Neural cell (in vitro differentiated cells): ENCODE data around the gene HPSE2. TPM values are rescaled to one million over a fixed set of nuclear protein-coding genes. Genes with fewer than 3 reads are reported as not detected.

ENCODE experiments used
- H2AFZ ChIP-seq: fragments of 200-600, 300-800 bp; sonication (generic), shearing (Covaris generic); 2 replicates; pipeline ENCODE4 v1.6.0; 2014; ENCODE audit warnings: low read depth, mild to moderate bottlenecking, antibody characterized with exemption, low read length, moderate library complexity
- H3F3A ChIP-seq: fragments of 200-600 bp; shearing (Covaris generic); 2 replicates; pipeline ENCODE4 v1.6.1; 2016; ENCODE audit warnings: mild to moderate bottlenecking, moderate library complexity, mixed read lengths, antibody characterized with exemption, low read length; ENCODE audit not compliant: insufficient read depth, poor library complexity, severe bottlenecking
- H3K27ac ChIP-seq: fragments of 200-600, 300-800 bp; sonication (generic), shearing (Covaris generic); 2 replicates; pipeline ENCODE4 v1.5.1; 2014; ENCODE audit warnings: mild to moderate bottlenecking, low read length, moderate library complexity
- H3K27me3 ChIP-seq: fragments of 300-800, 200-600 bp; sonication (generic), shearing (Covaris generic); 2 replicates; pipeline ENCODE4 v1.6.0; 2014; ENCODE audit warnings: mild to moderate bottlenecking, low read depth, low read length, moderate library complexity; ENCODE audit not compliant: insufficient read depth
- H3K36me3 ChIP-seq: fragments of 300-800, 200-600 bp; sonication (generic), shearing (Covaris generic); 2 replicates; pipeline ENCODE4 v1.5.1; 2014; ENCODE audit warnings: mild to moderate bottlenecking, antibody characterized with exemption, low read length, moderate library complexity; ENCODE audit not compliant: insufficient read depth
- H3K4me2 ChIP-seq: fragments of 300-800, 200-600 bp; sonication (generic), shearing (Covaris generic); 2 replicates; pipeline ENCODE4 v1.6.0; 2014; ENCODE audit warnings: mild to moderate bottlenecking, low read length
- H3K4me3 ChIP-seq: fragments of 300-800, 200-600 bp; sonication (generic), shearing (Covaris generic); 2 replicates; pipeline ENCODE4 v1.5.1; 2014; ENCODE audit warnings: mild to moderate bottlenecking, low read length, moderate library complexity
- H3K79me2 ChIP-seq: fragments of 200-600 bp; shearing (Covaris generic); replicated peaks from 2 replicates; pipeline ENCODE4 v1.6.0; 2014; ENCODE audit warnings: mild to moderate bottlenecking, low read length, moderate library complexity; ENCODE audit not compliant: insufficient read depth
- H3K9ac ChIP-seq: fragments of 300-800, 200-600 bp; sonication (generic), shearing (Covaris generic); 2 replicates; pipeline ENCODE4 v1.6.1; 2016; ENCODE audit warnings: mild to moderate bottlenecking, low read length, mixed read lengths
- H3K9me2 ChIP-seq: fragments of 200-600 bp; shearing (Covaris generic); 2 replicates; pipeline ENCODE4 v1.6.1; 2016; ENCODE audit warnings: mild to moderate bottlenecking, low read length, mixed read lengths; ENCODE audit not compliant: insufficient read depth
- H3K9me3 ChIP-seq: fragments of 200-600, 300-800 bp; sonication (generic), shearing (Covaris generic); 2 replicates; pipeline ENCODE4 v1.6.1; 2016; ENCODE audit warnings: mild to moderate bottlenecking, mixed run types, low read length, moderate library complexity, mixed read lengths
- H4K20me1 ChIP-seq: fragments of 200-600 bp; shearing (Covaris generic); 2 replicates; pipeline ENCODE4 v1.6.1; 2016; ENCODE audit warnings: mild to moderate bottlenecking, mixed run types; ENCODE audit not compliant: insufficient read depth
- CTCF ChIP-seq: fragments of 450-650 bp; IDR thresholded peaks from 2 replicates; pipeline ENCODE4 v1.5.1; 2014; ENCODE audit warnings: antibody characterized with exemption, mild to moderate bottlenecking, moderate library complexity; ENCODE audit not compliant: poor library complexity, severe bottlenecking
- EP300 ChIP-seq: fragments of 450-650 bp; conservative IDR thresholded peaks from 2 replicates; pipeline ENCODE4 v1.6.1; 2014; ENCODE audit warnings: antibody characterized with exemption, mild to moderate bottlenecking, moderate library complexity; ENCODE audit not compliant: poor library complexity, severe bottlenecking
- EZH2 ChIP-seq: fragments of 200-600, 300-800 bp; shearing (Covaris generic), sonication (generic); IDR thresholded peaks from 2 replicates; pipeline ENCODE4 v1.6.1; 2014; ENCODE audit warnings: antibody characterized with exemption, low read length, borderline replicate concordance, mild to moderate bottlenecking; ENCODE audit not compliant: insufficient read depth, poor library complexity, severe bottlenecking
- MXI1 ChIP-seq: fragments of 450-650 bp; conservative IDR thresholded peaks from 2 replicates; pipeline ENCODE4 v1.6.1; 2014; ENCODE audit warnings: antibody characterized with exemption, mild to moderate bottlenecking; ENCODE audit not compliant: poor library complexity, severe bottlenecking
- POLR2AphosphoS5 ChIP-seq: IDR thresholded peaks from 2 replicates; pipeline ENCODE4 v1.6.1; 2012
- RAD21 ChIP-seq: fragments of 450-650 bp; conservative IDR thresholded peaks from 2 replicates; pipeline ENCODE4 v1.6.1; 2014; ENCODE audit warnings: antibody characterized with exemption, mild to moderate bottlenecking, moderate library complexity
- REST ChIP-seq: IDR thresholded peaks from 2 replicates; pipeline ENCODE4 v1.6.1; 2012; ENCODE audit warnings: borderline replicate concordance
- SMC3 ChIP-seq: fragments of 450-650 bp; conservative IDR thresholded peaks from 2 replicates; pipeline ENCODE4 v1.6.1; 2014; ENCODE audit warnings: antibody characterized with exemption, mild to moderate bottlenecking, moderate library complexity; ENCODE audit not compliant: poor library complexity
- TAF1 ChIP-seq: IDR thresholded peaks from 2 replicates; pipeline ENCODE4 v1.6.1; 2012; ENCODE audit warnings: low read depth
- polyA plus RNA-seq: library from polyadenylated mRNA; depleted of rRNA; stranded (reverse); fragments of >200 nt; gene quantifications from 2 replicates; pipeline ENCODE4 v1.2.3, GENCODE V29; 2014

The HPSE2 gene
- polyA plus RNA-seq, 1 donor from 2014 or later: not detected

- H3K36me3 ChIP-seq: no peaks in the 10 kb centered on the region
- peak; percentile 20 for TF ChIP-seq CTCF
- no peak for TF ChIP-seq REST
- no peak for TF ChIP-seq EZH2
- peak; percentile 11 for TF ChIP-seq RAD21
- H3K79me2 ChIP-seq: no peaks in the 10 kb centered on the region
- H3K9me2 ChIP-seq: no peaks in the 10 kb centered on the region
- H2AFZ ChIP-seq: no peak overlapping the region
- no peak overlapping the region for H3K9ac ChIP-seq
- no peak overlapping the region for H3K4me2 ChIP-seq
- peaks cover 3% of the 10 kb centered on the region for H3K9me3 ChIP-seq
- H3K4me3 ChIP-seq: no peak overlapping the region
- no peaks in the 10 kb centered on the region for H4K20me1 ChIP-seq
- no peaks in the 10 kb centered on the region for H3K27me3 ChIP-seq
- H3K27ac ChIP-seq: no peak overlapping the region
- no peaks in the 10 kb centered on the region for H3F3A ChIP-seq
Measured at GRCh38 chr10:98664329-98665042, 571.2 kb downstream of the HPSE2 start.

GRCh38 chr10:98659951-98660350 lies 575.7 kb downstream of the HPSE2 start:
- H3K27ac ChIP-seq: no peak overlapping the region
- H3F3A ChIP-seq: no peaks in the 10 kb centered on the region
- H3K9me3 ChIP-seq: no peaks in the 10 kb centered on the region
- no peak overlapping the region for H3K4me2 ChIP-seq
- no peaks in the 10 kb centered on the region for H3K36me3 ChIP-seq
- no peak overlapping the region for H3K9ac ChIP-seq
- H3K4me3 ChIP-seq: no peak overlapping the region
- no peaks in the 10 kb centered on the region for H3K9me2 ChIP-seq
- H3K27me3 ChIP-seq: no peaks in the 10 kb centered on the region
- H3K79me2 ChIP-seq: no peaks in the 10 kb centered on the region
- H4K20me1 ChIP-seq: no peaks in the 10 kb centered on the region
- TF ChIP-seq EZH2 (no peak), RAD21 (no peak), SMC3 (no peak), TAF1 (no peak), POLR2AphosphoS5 (no peak), CTCF (no peak), REST (no peak), MXI1 (no peak), EP300 (no peak)
- H2AFZ ChIP-seq: no peak overlapping the region
